HL-60/S4 (cell line): ENCODE results near the gene USP17L19.
"Not testable (repeated sequence)": the region's sequence is repeated elsewhere in the genome, so short reads cannot be mapped to it uniquely, and the experiment has no call there.

Experiments
- in situ Hi-C: fragments of 300-500 bp; cut with MboI; formaldehyde crosslinking; loops from 2 replicates; pipeline ENCODE4 v1.14.3; 2022; ENCODE audit warnings: low sequenced_read_pairs

The USP17L19 gene

GRCh38 chr4:9253078-9253477, at the start of gene USP17L19:
TSS of gene USP17L19 (plus strand) at chr4:9253378. CDS start at chr4:9253378, 0 bp downstream.
- in situ Hi-C loops, result not testable (repeated sequence)

- in situ Hi-C loops, result not testable (repeated sequence)
Observed at GRCh38 chr4:9210357-9210756, 42.8 kb upstream of the USP17L19 start, which contains the start of gene USP17L10. TSS of gene USP17L10 (plus strand) at chr4:9210657. CDS start at chr4:9210657, 0 bp downstream.

- in situ Hi-C loops, result not testable (repeated sequence)
Observed at GRCh38 chr4:9214701-9215100, 38.5 kb upstream of the USP17L19 start.

GRCh38 chr4:9215105-9215504, 38.1 kb upstream of the USP17L19 start, which contains the start of gene USP17L11:
TSS of gene USP17L11 (plus strand) at chr4:9215405. CDS start at chr4:9215405, 0 bp downstream.
- in situ Hi-C loops, result not testable (repeated sequence)

GRCh38 chr4:9219852-9220251, 33.3 kb upstream of the USP17L19 start, which contains the start of gene USP17L12:
TSS of gene USP17L12 (plus strand) at chr4:9220152. CDS start at chr4:9220152, 0 bp downstream.
- in situ Hi-C loops, result not testable (repeated sequence)

- in situ Hi-C loops, result not testable (repeated sequence)
Observed at GRCh38 chr4:9224596-9224995, 28.6 kb upstream of the USP17L19 start, which contains the start of gene USP17L13. TSS of gene USP17L13 (plus strand) at chr4:9224896. CDS start at chr4:9224896, 0 bp downstream.

- in situ Hi-C loops, result not testable (repeated sequence)
Observed at GRCh38 chr4:9230249-9230648, 22.9 kb upstream of the USP17L19 start.

- in situ Hi-C loops, result not testable (repeated sequence)
Observed at GRCh38 chr4:9234085-9234484, 19.1 kb upstream of the USP17L19 start, which contains the start of gene USP17L15. TSS of gene USP17L15 (plus strand) at chr4:9234385. CDS start at chr4:9234385, 0 bp downstream.

- in situ Hi-C loops, result not testable (repeated sequence)
Observed at GRCh38 chr4:9238461-9238860, 14.7 kb upstream of the USP17L19 start.

- in situ Hi-C loops, result not testable (repeated sequence)
Observed at GRCh38 chr4:9243579-9243978, 9.6 kb upstream of the USP17L19 start, which contains the start of gene USP17L17. TSS of gene USP17L17 (plus strand) at chr4:9243879. CDS start at chr4:9243879, 0 bp downstream.

GRCh38 chr4:9247953-9248680, 5.1 kb upstream of the USP17L19 start, which contains the start of gene USP17L18:
TSS of gene USP17L18 (plus strand) at chr4:9248630. CDS start at chr4:9248630, 0 bp downstream.
- in situ Hi-C loops, result not testable (repeated sequence)

- in situ Hi-C loops, result not testable (repeated sequence)
Observed at GRCh38 chr4:9257824-9258223, 4.6 kb downstream of the USP17L19 start, which contains the start of gene USP17L20. TSS of gene USP17L20 (plus strand) at chr4:9258124. CDS start at chr4:9258124, 0 bp downstream.

GRCh38 chr4:9262572-9262971, 9.4 kb downstream of the USP17L19 start, which contains the start of gene USP17L21:
TSS of gene USP17L21 (plus strand) at chr4:9262872. CDS start at chr4:9262872, 0 bp downstream.
- in situ Hi-C loops, result not testable (repeated sequence)

GRCh38 chr4:9267319-9267718, 14.1 kb downstream of the USP17L19 start, which contains the start of gene USP17L22:
TSS of gene USP17L22 (plus strand) at chr4:9267619. CDS start at chr4:9267619, 0 bp downstream.
- in situ Hi-C loops, result not testable (repeated sequence)

- in situ Hi-C loops, result not testable (repeated sequence)
Observed at GRCh38 chr4:9271719-9272118, 18.5 kb downstream of the USP17L19 start.
